OCI-LY1 (cell line): Measurements from ENCODE around the gene NID1.

ENCODE experiments used
- H2AFZ ChIP-seq: fragments of 200-600 bp; sonication (generic), shearing (Covaris generic); 2 replicates; pipeline ENCODE4 v1.6.0; 2014; ENCODE audit warnings: antibody characterized with exemption, mild to moderate bottlenecking, low read length
- H3F3A ChIP-seq: fragments of 200-600 bp; sonication (generic), shearing (Covaris generic); 2 replicates; pipeline ENCODE4 v1.6.0; 2014; ENCODE audit warnings: mild to moderate bottlenecking, antibody characterized with exemption, low read length, moderate library complexity; ENCODE audit not compliant: insufficient read depth
- H3K27ac ChIP-seq: fragments of 200-600 bp; sonication (generic); 2 replicates; pipeline ENCODE4 v1.5.1; 2014; ENCODE audit warnings: low read length, mixed run types, mild to moderate bottlenecking, low read depth; ENCODE audit not compliant: poor library complexity, severe bottlenecking
- H3K27me3 ChIP-seq: fragments of 200-600 bp; sonication (generic); 2 replicates; pipeline ENCODE4 v1.6.0; 2014; ENCODE audit warnings: antibody characterized with exemption, mild to moderate bottlenecking, low read length, moderate library complexity; ENCODE audit not compliant: insufficient read depth
- H3K36me3 ChIP-seq: fragments of 200-600 bp; sonication (generic); 2 replicates; pipeline ENCODE4 v1.6.1; 2014; ENCODE audit warnings: mild to moderate bottlenecking, antibody characterized with exemption, low read length, moderate library complexity, mixed read lengths; ENCODE audit not compliant: insufficient read depth
- H3K4me1 ChIP-seq: fragments of 200-600 bp; sonication (generic); 2 replicates; pipeline ENCODE4 v1.5.1; 2014; ENCODE audit warnings: mild to moderate bottlenecking, low read length, moderate library complexity; ENCODE audit not compliant: insufficient read depth, severe bottlenecking
- H3K4me2 ChIP-seq: fragments of 200-600 bp; sonication (generic), shearing (Covaris generic); 2 replicates; pipeline ENCODE4 v1.6.1; 2014; ENCODE audit warnings: low read length
- H3K4me3 ChIP-seq: fragments of 200-600 bp; sonication (generic); 2 replicates; pipeline ENCODE4 v1.5.1; 2014; ENCODE audit warnings: low read length, low read depth, mild to moderate bottlenecking, mixed read lengths; ENCODE audit not compliant: poor library complexity, severe bottlenecking
- H3K79me2 ChIP-seq: fragments of 200-600 bp; shearing (Covaris generic); 2 replicates; pipeline ENCODE4 v1.6.1; 2016; ENCODE audit warnings: mixed run types, low read length, mixed read lengths; ENCODE audit not compliant: insufficient read depth
- H3K9ac ChIP-seq: fragments of 200-600 bp; sonication (generic), shearing (Covaris generic); 2 replicates; pipeline ENCODE4 v1.6.1; 2014; ENCODE audit warnings: mild to moderate bottlenecking, low read length, mixed read lengths
- H3K9me2 ChIP-seq: fragments of 200-600 bp; sonication (generic), shearing (Covaris generic); 2 replicates; pipeline ENCODE4 v1.6.1; 2014; ENCODE audit warnings: low read depth, mild to moderate bottlenecking, low read length, mixed read lengths
- H3K9me3 ChIP-seq: fragments of 200-600 bp; shearing (Covaris generic); 2 replicates; pipeline ENCODE4 v1.6.1; 2014; ENCODE audit warnings: low read length, mixed read lengths
- H4K20me1 ChIP-seq: fragments of 200-600 bp; sonication (generic), shearing (Covaris generic); 2 replicates; pipeline ENCODE4 v1.6.0; 2016; ENCODE audit warnings: mild to moderate bottlenecking, low read length; ENCODE audit not compliant: insufficient read depth
- CTCF ChIP-seq: fragments of 200-600 bp; sonication (generic), shearing (Covaris generic); IDR thresholded peaks from 2 replicates; pipeline ENCODE4 v1.5.1; 2017; ENCODE audit warnings: mild to moderate bottlenecking, antibody characterized with exemption, low read length, moderate library complexity, mixed read lengths
- EZH2 ChIP-seq: fragments of 200-600 bp; sonication (generic), shearing (Covaris generic); IDR thresholded peaks from 2 replicates; pipeline ENCODE4 v1.8.0; 2017; ENCODE audit warnings: borderline replicate concordance, mixed run types, mild to moderate bottlenecking, antibody characterized with exemption, low read length, moderate library complexity, mixed read lengths

Gene NID1

DNA sequence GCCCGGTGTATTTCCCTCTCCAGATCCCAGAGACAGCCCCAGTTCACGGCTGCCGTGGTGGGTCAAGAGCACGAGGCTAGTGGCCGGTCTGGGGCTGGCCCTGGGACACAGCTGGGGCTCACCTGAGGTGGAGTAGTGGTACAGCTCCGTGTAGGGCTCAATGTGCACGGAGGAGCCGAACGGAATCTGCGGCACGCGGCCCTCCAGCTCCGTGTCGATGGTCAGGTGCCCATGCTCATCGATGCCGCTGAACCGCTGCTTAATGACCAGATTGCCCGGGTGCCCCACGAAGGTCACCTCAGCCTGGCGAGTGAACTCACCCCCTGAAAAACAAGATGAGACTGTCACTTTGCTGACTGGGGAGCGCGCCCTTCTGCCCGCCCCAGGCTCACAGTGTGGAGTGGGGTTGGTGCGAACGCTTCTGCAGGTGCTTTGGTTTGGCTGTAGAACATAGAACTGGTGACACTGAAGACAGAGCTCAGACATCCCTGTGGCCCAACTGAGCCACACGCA, 35.4 kb downstream of the NID1 start:
- H3K27ac ChIP-seq = no peak overlapping the region
- no peak overlapping the region for H2AFZ ChIP-seq
- no peak overlapping the region for H3K4me3 ChIP-seq
- no peaks in the 10 kb centered on the region for H3K36me3 ChIP-seq
- no peaks in the 10 kb centered on the region for H3K4me1 ChIP-seq
- no peak overlapping the region for H3K9ac ChIP-seq
- no peak overlapping the region for H3K4me2 ChIP-seq
- H3K9me3 ChIP-seq = no peaks in the 10 kb centered on the region
- H3K27me3 ChIP-seq = no peaks in the 10 kb centered on the region
- no peaks in the 10 kb centered on the region for H4K20me1 ChIP-seq
- TF ChIP-seq CTCF (no peak), EZH2 (no peak)
- H3F3A ChIP-seq = no peaks in the 10 kb centered on the region
- no peaks in the 10 kb centered on the region for H3K9me2 ChIP-seq
- H3K79me2 ChIP-seq = no peaks in the 10 kb centered on the region

GRCh38 chr1:236027104-236027503, 37.8 kb downstream of the NID1 start:
- Histone ChIP-seq H3K4me1 (no peaks in the 10 kb centered on the region), H4K20me1 (no peaks in the 10 kb centered on the region), H3K4me3 (no peak overlapping the region), H3K79me2 (no peaks in the 10 kb centered on the region), H3K9me2 (no peaks in the 10 kb centered on the region), H3K27ac (no peak overlapping the region), H3F3A (no peaks in the 10 kb centered on the region), H3K36me3 (no peaks in the 10 kb centered on the region), H3K27me3 (no peaks in the 10 kb centered on the region), H2AFZ (no peak overlapping the region), H3K9ac (no peak overlapping the region), H3K4me2 (no peak overlapping the region), H3K9me3 (no peaks in the 10 kb centered on the region)
- no peak for TF ChIP-seq EZH2
- TF ChIP-seq CTCF = no peak

GRCh38 chr1:236025836-236026235, 39.1 kb downstream of the NID1 start:
- H3K9ac ChIP-seq = no peak overlapping the region
- H3K79me2 ChIP-seq = no peaks in the 10 kb centered on the region
- no peaks in the 10 kb centered on the region for H3K27me3 ChIP-seq
- no peak overlapping the region for H3K27ac ChIP-seq
- H3K4me3 ChIP-seq = no peak overlapping the region
- no peak overlapping the region for H3K4me2 ChIP-seq
- H4K20me1 ChIP-seq = no peaks in the 10 kb centered on the region
- H3K4me1 ChIP-seq = no peaks in the 10 kb centered on the region
- H3K36me3 ChIP-seq = no peaks in the 10 kb centered on the region
- H3K9me2 ChIP-seq = no peaks in the 10 kb centered on the region
- TF ChIP-seq EZH2 (no peak), CTCF (no peak)
- H3F3A ChIP-seq = no peaks in the 10 kb centered on the region
- no peak overlapping the region for H2AFZ ChIP-seq
- no peaks in the 10 kb centered on the region for H3K9me3 ChIP-seq
